ENCODE measurements around the gene PCDHA6. TPM values are rescaled to one million over a fixed set of nuclear protein-coding genes. Genes with fewer than 3 reads are reported as not detected.
"Not testable (repeated sequence)": the region's sequence is repeated elsewhere in the genome, so short reads cannot be mapped to it uniquely, and the experiment has no call there.

Gene PCDHA6
- total RNA-seq (1 to 10 TPM in 1 of 9 donors, under 1 TPM in 7, not detected in 1; 0.14 to 1.1 (median 0.48) TPM), polyA plus RNA-seq (under 1 TPM; 0.20 to 0.97 (median 0.32) TPM)
- long read RNA-seq, donor 1 = 0 reads
- long read RNA-seq, donor 2 = 0 reads
- long read RNA-seq, donor 3 = 0 reads
- long read RNA-seq, donor 4 = 0 reads
- long read RNA-seq, donor 5 = 0 reads
- long read RNA-seq, donor 6 = 0 reads
- long read RNA-seq, donor 7 = 0 reads
- long read RNA-seq, donor 8 = 0 reads
- long read RNA-seq, donor 9 = 0 reads
- long read RNA-seq, donor 10 = 0 reads

- no peak for TF ChIP-seq POLR2A (IDR thresholded peaks at IDR 0.05)
- TF ChIP-seq, protein P1, sequence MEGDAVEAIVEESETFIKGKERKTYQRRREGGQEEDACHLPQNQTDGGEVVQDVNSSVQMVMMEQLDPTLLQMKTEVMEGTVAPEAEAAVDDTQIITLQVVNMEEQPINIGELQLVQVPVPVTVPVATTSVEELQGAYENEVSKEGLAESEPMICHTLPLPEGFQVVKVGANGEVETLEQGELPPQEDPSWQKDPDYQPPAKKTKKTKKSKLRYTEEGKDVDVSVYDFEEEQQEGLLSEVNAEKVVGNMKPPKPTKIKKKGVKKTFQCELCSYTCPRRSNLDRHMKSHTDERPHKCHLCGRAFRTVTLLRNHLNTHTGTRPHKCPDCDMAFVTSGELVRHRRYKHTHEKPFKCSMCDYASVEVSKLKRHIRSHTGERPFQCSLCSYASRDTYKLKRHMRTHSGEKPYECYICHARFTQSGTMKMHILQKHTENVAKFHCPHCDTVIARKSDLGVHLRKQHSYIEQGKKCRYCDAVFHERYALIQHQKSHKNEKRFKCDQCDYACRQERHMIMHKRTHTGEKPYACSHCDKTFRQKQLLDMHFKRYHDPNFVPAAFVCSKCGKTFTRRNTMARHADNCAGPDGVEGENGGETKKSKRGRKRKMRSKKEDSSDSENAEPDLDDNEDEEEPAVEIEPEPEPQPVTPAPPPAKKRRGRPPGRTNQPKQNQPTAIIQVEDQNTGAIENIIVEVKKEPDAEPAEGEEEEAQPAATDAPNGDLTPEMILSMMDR (IDR thresholded peaks at IDR 0.05) = no peak
- Histone ChIP-seq H3K36me3 (replicated peaks in 1 of 2) (no peaks in the 10 kb centered on the region), H3K4me3 (peak within 1 kb of the TSS in 1 of 4 donors; percentile 36), H3K27ac (no peak within 1 kb of the TSS), H3K4me1 (replicated peaks in 1 of 2) (no peaks in the 10 kb centered on the region), H3K9me3 (replicated peaks in 1 of 3) (no peaks in the 10 kb centered on the region), H3K27me3 (peaks cover 4% of the 10 kb centered on the region)
- DNase-seq = no peak
- WGBS, 4 donors = 13 to 25% (median 15%) methylated on average over 13 to 27 of the region's 27 CpGs
- intact Hi-C loops (cut with DNase I) = no loop called here
Measured at GRCh38 chr5:140827704-140828361, at the start of gene PCDHA6. PCDHA6 (plus strand) TSS chr5:140827960; CDS start chr5:140828092, 132 bp downstream.

DNA sequence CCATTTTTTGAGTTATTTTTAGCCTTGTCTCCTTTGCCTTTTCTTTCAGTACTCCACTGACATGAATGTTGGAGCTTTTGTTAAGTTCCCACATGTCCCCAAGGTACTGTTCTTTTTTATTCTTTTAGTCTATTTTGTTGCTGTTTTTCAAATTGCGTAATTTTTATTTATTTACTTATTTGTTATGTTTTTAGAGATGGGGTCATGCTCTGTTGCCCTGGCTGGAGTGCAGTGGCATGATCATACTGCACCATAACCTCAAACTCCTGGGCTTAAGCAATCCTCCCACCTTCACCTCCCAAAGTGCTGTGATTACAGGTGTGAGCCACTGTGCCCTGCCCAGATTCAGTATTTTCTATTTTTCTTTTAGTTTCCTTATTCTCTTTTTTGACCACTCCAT is 47.2 kb upstream of the PCDHA6 start:
- Histone ChIP-seq H3K9me3 (replicated peaks in 1 of 3) (peaks cover 0 to 9% (median 9%) of the 10 kb centered on the region in 3 donors), H3K27me3 (no peaks in the 10 kb centered on the region), H3K4me1 (replicated peaks in 1 of 2) (no peaks in the 10 kb centered on the region), H3K4me3 (no peak overlapping the region), H3K27ac (no peak overlapping the region), H3K36me3 (replicated peaks in 1 of 2) (no peaks in the 10 kb centered on the region)
- DNase-seq = no peak
- TF ChIP-seq POLR2A (IDR thresholded peaks at IDR 0.05) = no peak
- TF ChIP-seq, protein P1 (IDR thresholded peaks at IDR 0.05) = no peak
- 75 to 94% (median 78%) methylated on average over 1 of the region's 1 CpG for WGBS, 4 donors
- intact Hi-C loops (cut with DNase I) = no loop called here

DNA sequence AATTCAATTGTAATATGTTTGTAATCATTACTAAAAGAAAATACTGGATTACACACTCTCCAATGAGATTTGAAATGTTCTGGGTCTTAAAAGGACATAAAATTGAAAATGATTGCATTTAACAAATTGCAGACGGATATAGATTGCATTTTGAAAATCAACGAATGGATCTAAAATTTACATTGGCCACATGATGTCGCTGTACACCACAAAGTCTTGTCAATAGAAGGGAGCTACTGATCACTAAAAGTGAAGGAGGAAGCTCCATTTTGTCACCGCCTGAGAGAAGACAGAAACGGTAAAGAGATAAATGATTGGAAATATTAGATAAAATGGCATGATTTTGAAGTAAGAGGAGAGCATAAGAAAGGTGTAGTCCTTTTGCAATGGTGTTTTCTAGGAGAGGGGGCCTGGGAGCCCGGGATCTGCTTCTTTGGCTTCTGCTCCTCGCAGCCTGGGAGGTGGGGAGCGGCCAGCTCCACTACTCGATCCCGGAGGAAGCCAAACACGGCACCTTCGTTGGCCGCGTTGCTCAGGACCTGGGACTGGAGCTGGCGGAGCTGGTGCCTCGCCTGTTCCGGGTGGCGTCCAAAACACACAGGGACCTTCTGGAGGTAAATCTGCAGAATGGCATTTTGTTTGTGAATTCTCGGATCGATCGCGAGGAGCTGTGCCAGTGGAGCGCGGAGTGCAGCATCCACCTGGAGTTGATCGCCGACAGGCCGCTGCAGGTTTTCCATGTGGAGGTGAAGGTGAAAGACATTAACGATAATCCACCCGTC is 41.7 kb upstream of the PCDHA6 start, which contains the start of gene PCDHA1:
Gene PCDHA1 (plus strand): TSS at position 236 of the 782 bp plus-strand sequence.
- no peak for DNase-seq
- intact Hi-C loops (cut with DNase I) = no loop called here
- no peaks in the 10 kb centered on the region for H3K36me3 ChIP-seq (replicated peaks in 1 of 2)
- no peaks in the 10 kb centered on the region for H3K4me1 ChIP-seq (replicated peaks in 1 of 2)
- no peak within 1 kb of the TSS for H3K27ac ChIP-seq
- no peak within 1 kb of the TSS for H3K4me3 ChIP-seq
- peaks cover 0 to 10% (median 8%) of the 10 kb centered on the region in 3 donors for H3K9me3 ChIP-seq (replicated peaks in 1 of 3)
- 14 to 34% (median 21%) methylated on average over 24 to 29 of the region's 29 CpGs for WGBS, 4 donors
- H3K27me3 ChIP-seq = no peaks in the 10 kb centered on the region
- TF ChIP-seq, protein P1 (IDR thresholded peaks at IDR 0.05) = no peak
- TF ChIP-seq POLR2A (IDR thresholded peaks at IDR 0.05) = no peak

- H3K4me3 ChIP-seq; H3K27me3 ChIP-seq; H3K27ac ChIP-seq; H3K9me3 ChIP-seq (replicated peaks in 1 of 3); H3K36me3 ChIP-seq (replicated peaks in 1 of 2); DNase-seq; intact Hi-C loops (cut with DNase I); H3K4me1 ChIP-seq (replicated peaks in 1 of 2): not testable (repeated sequence)
- WGBS, 4 donors = 29 to 60% (median 37%) methylated on average over 32 to 44 of the region's 44 CpGs
Measured at GRCh38 chr5:140787422-140787821, 40.3 kb upstream of the PCDHA6 start.

DNA sequence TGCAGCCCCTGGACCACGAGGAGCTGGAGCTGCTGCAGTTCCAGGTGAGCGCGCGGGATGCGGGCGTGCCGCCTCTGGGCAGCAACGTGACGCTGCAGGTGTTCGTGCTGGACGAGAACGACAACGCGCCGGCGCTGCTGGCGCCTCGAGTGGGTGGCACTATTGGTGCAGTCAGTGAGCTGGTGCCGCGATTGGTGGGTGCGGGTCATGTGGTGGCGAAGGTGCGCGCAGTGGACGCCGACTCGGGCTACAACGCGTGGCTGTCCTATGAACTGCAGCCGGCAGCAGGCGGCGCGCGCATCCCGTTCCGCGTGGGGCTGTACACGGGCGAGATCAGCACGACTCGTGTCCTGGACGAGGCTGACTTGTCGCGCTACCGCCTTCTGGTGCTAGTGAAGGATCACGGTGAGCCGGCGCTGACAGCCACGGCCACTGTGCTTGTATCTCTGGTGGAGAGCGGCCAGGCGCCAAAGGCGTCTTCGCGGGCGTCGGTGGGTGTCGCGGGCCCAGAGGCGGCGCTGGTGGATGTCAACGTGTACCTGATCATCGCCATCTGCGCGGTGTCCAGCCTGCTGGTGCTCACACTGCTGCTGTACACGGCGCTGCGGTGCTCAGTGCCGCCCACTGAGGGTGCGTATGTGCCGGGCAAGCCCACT is 39.8 kb upstream of the PCDHA6 start:
- not testable (repeated sequence) for H3K27me3 ChIP-seq

More for the DNA sequence above, 39.8 kb upstream of the PCDHA6 start:
- WGBS, 4 donors = 29 to 45% (median 37%) methylated on average over 11 to 70 of the region's 70 CpGs
- H3K27ac ChIP-seq; H3K9me3 ChIP-seq (replicated peaks in 1 of 3); intact Hi-C loops (cut with DNase I); H3K4me3 ChIP-seq; H3K36me3 ChIP-seq (replicated peaks in 1 of 2); DNase-seq; H3K4me1 ChIP-seq (replicated peaks in 1 of 2): not testable (repeated sequence)

All from adrenal gland (tissue), 19 donors.